ENCODE results near the gene ZNF148.

The ZNF148 gene

GRCh38 chr3:125378762-125379161 lies 3.6 kb upstream of the ZNF148 start:
- no peak for TF ChIP-seq CTCF (IDR thresholded peaks at IDR 0.05; ENCODE audit: borderline replicate concordance, control extremely low read depth, extremely low read depth, insufficient read depth, missing control alignments)
- in situ Hi-C loops (cut with MboI; ENCODE audit: low sequenced_read_pairs, unreplicated experiment) = no loop called here
- DNase-seq (ENCODE audit: low spot score) = no peak

GRCh38 chr3:125375950-125376679 lies 990 bp upstream of the ZNF148 start:
- TF ChIP-seq CTCF (IDR thresholded peaks at IDR 0.05; ENCODE audit: borderline replicate concordance, control extremely low read depth, extremely low read depth, insufficient read depth, missing control alignments) = no peak
- in situ Hi-C loops (cut with MboI; ENCODE audit: low sequenced_read_pairs, unreplicated experiment) = no loop called here
- no peak for DNase-seq (ENCODE audit: low spot score)

- TF ChIP-seq CTCF (IDR thresholded peaks at IDR 0.05; ENCODE audit: borderline replicate concordance, control extremely low read depth, extremely low read depth, insufficient read depth, missing control alignments) = no peak
- in situ Hi-C loops (cut with MboI; ENCODE audit: low sequenced_read_pairs, unreplicated experiment) = no loop called here
Observed at GRCh38 chr3:125374501-125374995, 577 bp downstream of the ZNF148 start.

GRCh38 chr3:125367403-125368230 lies 7.5 kb downstream of the ZNF148 start:
- DNase-seq (ENCODE audit: low spot score) = no peak
- no peak for TF ChIP-seq CTCF (IDR thresholded peaks at IDR 0.05; ENCODE audit: borderline replicate concordance, control extremely low read depth, extremely low read depth, insufficient read depth, missing control alignments)
- in situ Hi-C loops (cut with MboI; ENCODE audit: low sequenced_read_pairs, unreplicated experiment) = no loop called here

More at GRCh38 chr3:125374501-125374995, 577 bp downstream of the ZNF148 start:
- DNase-seq (ENCODE audit: low spot score) = peak; percentile 65

- DNase-seq (ENCODE audit: low spot score) = no peak
- in situ Hi-C loops (cut with MboI; ENCODE audit: low sequenced_read_pairs, unreplicated experiment) = no loop called here
- no peak for TF ChIP-seq CTCF (IDR thresholded peaks at IDR 0.05; ENCODE audit: borderline replicate concordance, control extremely low read depth, extremely low read depth, insufficient read depth, missing control alignments)
Observed at GRCh38 chr3:125366132-125366531, 9.0 kb downstream of the ZNF148 start.

GRCh38 chr3:125359700-125360099 lies 15.4 kb downstream of the ZNF148 start:
- DNase-seq (ENCODE audit: low spot score) = no peak
- in situ Hi-C loops (cut with MboI; ENCODE audit: low sequenced_read_pairs, unreplicated experiment) = no loop called here
- TF ChIP-seq CTCF (IDR thresholded peaks at IDR 0.05; ENCODE audit: borderline replicate concordance, control extremely low read depth, extremely low read depth, insufficient read depth, missing control alignments) = no peak

Measured in GM13976 (cell line).